Mammary epithelial cell (primary cell): ENCODE results near the gene NKAIN1.

Source experiments
- CTCF ChIP-seq, 2 donors: IDR thresholded peaks in 1 of 2; conservative IDR thresholded peaks in 1 of 2; 2 replicates each; pipeline ENCODE4 v1.5.1; 2011 to 2012; ENCODE audit warnings: inconsistent platforms in 2 of 2, low read length in 2 of 2, mild to moderate bottlenecking in 2 of 2, control low read depth in 1 of 2, low read depth in 1 of 2; ENCODE audit not compliant: insufficient read depth in 1 of 2; ENCODE audit errors: extremely low read depth in 1 of 2
- EZH2 ChIP-seq: IDR thresholded peaks from 2 replicates; pipeline ENCODE4 v1.6.1; 2012; ENCODE audit warnings: low read length, inconsistent platforms, borderline replicate concordance

- TF ChIP-seq CTCF (conservative IDR thresholded peaks at IDR 0.05 in 1 of 2, IDR thresholded peaks at IDR 0.05 in 1 of 2; ENCODE audit: extremely low read depth in 1 of 2, insufficient read depth in 1 of 2, low read depth in 1 of 2, low read length in 2 of 2) (no peak), EZH2 (no peak)
Measured at GRCh38 chr1:31215065-31215570, 24.6 kb downstream of the NKAIN1 start.
